Measurements from ENCODE around the gene SNRK.

Gene SNRK

GRCh38 chr3:43248185-43248583, 38.2 kb upstream of the SNRK start:
- H3K9me3 ChIP-seq (ENCODE audit: control insufficient read depth, insufficient read depth, low read depth, low read length): no peaks in the 10 kb centered on the region
- ChIA-PET CTCF (no interaction called here), POLR2A (no interaction called here)
- TF ChIP-seq ZNF626 (tag by site-specific recombination; IDR thresholded peaks at IDR 0.05) (no peak), ZNF311 (tag by site-specific recombination; IDR thresholded peaks at IDR 0.05; ENCODE audit: borderline replicate concordance) (no peak), ZNF510 (tag by site-specific recombination; IDR thresholded peaks at IDR 0.05; ENCODE audit: insufficient replicate concordance) (no peak), ZNF426 (tag by site-specific recombination; IDR thresholded peaks at IDR 0.05) (no peak), PRDM4 (tag by site-specific recombination; IDR thresholded peaks at IDR 0.05) (no peak), HIC1 (tag by site-specific recombination; IDR thresholded peaks at IDR 0.05) (no peak), ZNF623 (tag by site-specific recombination; IDR thresholded peaks at IDR 0.05) (no peak), ZNF654 (tag by site-specific recombination; IDR thresholded peaks at IDR 0.05; ENCODE audit: low read depth) (no peak), REPIN1 (tag by site-specific recombination; IDR thresholded peaks at IDR 0.05; ENCODE audit: low read depth) (no peak), ZBTB1 (tag by site-specific recombination; IDR thresholded peaks at IDR 0.05) (no peak), ELK4 (IDR thresholded peaks at IDR 0.05; ENCODE audit: borderline replicate concordance, low read depth, low read length) (no peak), ZNF843 (tag by site-specific recombination; IDR thresholded peaks at IDR 0.05) (no peak), ZNF391 (tag by site-specific recombination; IDR thresholded peaks at IDR 0.05; ENCODE audit: borderline replicate concordance, low read depth) (no peak), ZNF140 (tag by site-specific recombination; IDR thresholded peaks at IDR 0.05) (no peak), ZNF148 (tag by site-specific recombination; IDR thresholded peaks at IDR 0.05; ENCODE audit: borderline replicate concordance) (no peak), ZNF518A (tag by site-specific recombination; conservative IDR thresholded peaks at IDR 0.05; ENCODE audit: low read depth) (no peak), ZNF530 (tag by site-specific recombination; IDR thresholded peaks at IDR 0.05; ENCODE audit: low read depth) (no peak)
- no peak overlapping the region for H3K27ac ChIP-seq (ENCODE audit: extremely low read depth, low read depth, low read length)
- no peak overlapping the region for H3K4me3 ChIP-seq (ENCODE audit: low read depth, low read length)
- no peaks in the 10 kb centered on the region for H3K36me3 ChIP-seq (ENCODE audit: control insufficient read depth in 2 of 2, insufficient read depth in 1 of 2, low read length in 2 of 2)
- no peaks in the 10 kb centered on the region for H3K4me1 ChIP-seq (ENCODE audit: control insufficient read depth, insufficient read depth, low read length)

Measured in HEK293 (cell line).